Measurements from ENCODE around the gene NME4.
A peak's percentile ranks its signal among the peaks of the same experiment; 100 is the strongest.
"Not testable (repeated sequence)": the region's sequence is repeated elsewhere in the genome, so short reads cannot be mapped to it uniquely, and the experiment has no call there.

The NME4 gene

DNA sequence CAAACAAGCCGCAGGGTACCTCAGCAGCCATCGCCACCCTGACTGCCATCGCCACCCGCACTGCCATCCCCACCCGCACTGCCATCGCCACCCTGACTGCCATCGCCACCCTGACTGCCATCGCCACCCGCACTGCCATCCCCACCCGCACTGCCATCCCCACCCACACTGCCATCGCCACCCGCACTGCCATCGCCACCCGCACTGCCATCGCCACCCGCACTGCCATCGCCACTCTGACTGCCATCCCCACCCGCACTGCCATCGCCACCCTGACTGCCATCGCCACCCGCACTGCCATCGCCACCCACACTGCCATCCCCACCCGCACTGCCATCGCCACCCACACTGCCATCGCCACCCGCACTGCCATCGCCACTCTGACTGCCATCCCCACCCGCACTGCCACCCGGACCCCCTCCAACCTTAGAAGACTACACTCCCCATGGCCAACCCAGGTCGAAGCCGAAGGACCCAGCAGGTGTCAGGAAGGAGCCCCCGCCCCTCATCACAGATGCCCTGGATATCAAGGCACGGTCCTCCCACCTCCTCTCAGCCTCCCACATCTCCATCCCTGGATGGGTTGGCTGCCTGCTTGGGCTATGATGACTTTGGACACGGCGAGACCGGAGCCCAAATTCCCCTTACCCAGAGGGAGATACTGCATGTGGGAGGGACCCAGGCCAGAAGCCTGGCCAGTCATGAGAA is 18.7 kb upstream of the NME4 start:
- DNase-seq, result not testable (repeated sequence)

DNA sequence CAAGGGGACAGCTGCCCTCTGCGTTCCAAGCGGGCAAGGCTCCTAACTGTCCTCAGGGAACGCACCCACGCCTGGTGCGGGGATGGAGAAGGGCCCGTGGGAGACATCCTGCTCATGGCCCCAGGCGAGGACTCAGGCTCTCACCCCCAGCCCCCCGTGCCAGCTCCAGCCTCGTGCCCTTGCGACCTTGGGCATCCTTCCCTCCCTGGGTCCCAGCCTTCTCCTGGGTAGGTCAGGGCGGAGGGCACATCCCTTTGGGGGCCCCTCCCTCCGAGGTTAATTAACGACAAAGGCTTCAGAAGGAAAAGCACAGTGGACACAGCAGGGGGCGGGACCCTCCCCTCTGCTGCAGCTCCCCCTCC is 18.2 kb upstream of the NME4 start:
- DNase-seq, result no peak

DNA sequence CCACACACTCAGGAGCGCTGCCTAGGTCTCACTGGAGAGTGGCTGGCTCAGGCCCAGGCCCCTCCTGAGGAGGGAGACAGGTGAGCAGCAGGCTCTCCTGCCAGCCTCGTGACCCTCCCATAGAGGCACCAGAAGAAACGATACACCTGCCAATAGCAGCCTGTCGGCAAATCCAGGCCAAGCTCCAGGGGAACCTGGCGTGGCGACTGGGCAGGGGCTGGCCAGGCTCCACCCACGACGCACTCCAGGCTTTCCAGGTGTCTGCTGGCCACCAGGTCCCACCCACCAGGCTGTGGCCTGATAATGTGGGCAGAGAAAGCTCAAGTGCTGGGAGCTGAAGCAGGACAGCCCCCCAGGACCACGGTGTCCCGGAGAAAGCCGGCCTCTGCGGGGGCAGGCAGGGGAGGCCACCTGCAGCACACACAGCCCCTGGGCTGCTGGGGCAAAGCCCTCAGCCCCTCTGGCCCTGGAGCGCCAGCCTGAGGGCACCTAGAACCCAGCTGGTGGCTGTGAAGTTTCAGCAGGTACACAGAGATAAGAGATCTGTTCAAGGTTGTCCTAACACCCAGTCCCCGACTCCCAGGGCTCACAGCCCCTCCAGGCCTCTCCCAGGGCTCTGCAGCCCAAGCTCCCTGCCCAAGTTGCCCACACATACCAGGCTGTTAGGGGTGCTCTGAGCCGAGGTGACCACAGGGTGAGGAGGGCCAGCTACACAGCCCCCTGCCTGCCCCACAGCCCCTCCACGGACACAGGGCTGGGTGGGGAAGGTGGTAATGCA is 17.6 kb upstream of the NME4 start:
- no peak for DNase-seq

DNA sequence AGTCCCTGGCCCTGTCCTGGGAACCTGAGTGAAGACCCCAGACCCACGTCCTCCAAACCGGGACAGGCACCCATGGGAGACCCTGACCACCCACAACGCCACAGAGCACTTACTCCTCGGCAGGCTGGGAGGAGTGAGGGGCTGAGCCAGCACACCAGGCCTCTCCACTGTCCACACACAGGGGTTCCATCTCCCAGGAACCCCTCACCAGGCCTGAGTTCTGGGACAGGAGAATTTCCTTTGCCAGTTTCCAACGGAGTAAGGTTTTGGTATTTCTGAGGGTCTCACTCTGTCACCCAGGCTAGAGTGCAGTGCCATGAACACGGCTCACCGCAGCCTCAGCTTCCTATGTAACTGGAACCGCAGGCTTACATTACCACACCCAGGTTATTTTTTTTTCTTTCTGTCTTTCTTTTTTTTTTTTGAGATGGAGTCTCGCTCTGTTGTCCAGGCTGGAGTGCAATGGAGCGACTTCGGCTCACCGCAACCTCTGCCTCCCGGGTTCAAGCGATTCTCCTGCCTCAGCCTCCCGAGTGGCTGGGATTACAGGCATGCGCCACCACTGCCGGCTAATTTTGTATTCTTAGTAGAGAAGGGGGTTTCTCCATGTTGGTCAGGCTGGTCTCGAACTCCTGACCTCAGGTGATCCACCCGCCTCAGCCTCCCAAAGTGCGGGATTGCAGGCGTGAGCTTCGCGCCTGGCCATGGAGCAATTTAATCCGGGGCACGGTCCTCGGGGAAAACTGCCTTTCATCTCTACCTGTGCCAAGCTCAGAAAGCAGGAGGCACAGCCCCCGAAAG is 16.8 kb upstream of the NME4 start:
- DNase-seq, result no peak

DNA sequence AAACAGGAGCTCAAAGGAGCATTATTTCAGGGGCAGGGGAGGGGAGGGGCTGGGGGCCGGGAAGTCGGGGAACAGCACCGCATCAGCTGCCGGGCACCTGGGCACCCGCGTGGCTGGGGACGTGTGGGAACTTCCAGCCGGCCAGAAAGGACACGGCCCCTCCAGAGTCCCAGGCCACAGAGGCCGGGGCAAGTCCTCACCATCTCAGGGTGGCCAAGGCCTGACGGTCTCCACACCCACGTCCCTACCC is 16.3 kb upstream of the NME4 start:
- no peak for DNase-seq

DNA sequence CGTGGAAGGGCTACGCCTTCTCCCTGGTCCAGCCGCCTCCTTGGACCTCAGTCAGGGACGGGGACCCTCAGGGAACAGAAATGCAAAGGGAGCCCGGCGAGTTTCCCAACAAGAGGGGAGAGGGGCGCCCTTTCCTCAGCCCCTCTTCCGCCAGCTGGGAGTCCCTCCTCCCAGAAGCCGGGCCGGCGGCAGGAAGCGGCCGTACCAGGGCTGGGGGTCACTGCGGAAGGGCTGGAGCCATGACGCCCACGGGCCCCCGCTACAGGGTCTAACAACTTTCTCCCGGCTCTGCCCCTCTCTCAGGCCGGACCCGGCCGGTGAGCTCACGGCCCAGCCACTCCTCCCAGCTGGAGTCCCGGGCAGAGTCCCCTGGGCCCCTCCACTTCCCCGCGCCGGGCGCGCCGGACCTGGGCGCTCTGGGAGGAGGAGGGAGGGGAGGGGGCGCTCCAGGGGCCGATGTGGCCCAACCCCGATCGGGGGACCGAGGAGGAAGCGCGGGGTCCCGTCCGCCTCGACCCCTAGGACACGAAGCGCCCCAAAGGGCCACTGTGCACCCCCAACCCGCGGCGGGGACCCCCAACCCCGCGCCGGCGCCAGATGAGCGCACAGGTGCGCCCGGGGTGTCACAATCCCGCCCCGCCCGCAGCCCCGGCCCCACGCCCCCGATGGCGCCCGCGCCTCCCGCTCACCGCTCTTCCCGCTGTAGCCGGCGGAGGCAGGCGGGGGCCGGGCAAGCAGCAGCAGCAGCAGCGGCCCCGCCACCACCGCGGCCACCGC is 15.8 kb upstream of the NME4 start:
- no peak for DNase-seq

DNA sequence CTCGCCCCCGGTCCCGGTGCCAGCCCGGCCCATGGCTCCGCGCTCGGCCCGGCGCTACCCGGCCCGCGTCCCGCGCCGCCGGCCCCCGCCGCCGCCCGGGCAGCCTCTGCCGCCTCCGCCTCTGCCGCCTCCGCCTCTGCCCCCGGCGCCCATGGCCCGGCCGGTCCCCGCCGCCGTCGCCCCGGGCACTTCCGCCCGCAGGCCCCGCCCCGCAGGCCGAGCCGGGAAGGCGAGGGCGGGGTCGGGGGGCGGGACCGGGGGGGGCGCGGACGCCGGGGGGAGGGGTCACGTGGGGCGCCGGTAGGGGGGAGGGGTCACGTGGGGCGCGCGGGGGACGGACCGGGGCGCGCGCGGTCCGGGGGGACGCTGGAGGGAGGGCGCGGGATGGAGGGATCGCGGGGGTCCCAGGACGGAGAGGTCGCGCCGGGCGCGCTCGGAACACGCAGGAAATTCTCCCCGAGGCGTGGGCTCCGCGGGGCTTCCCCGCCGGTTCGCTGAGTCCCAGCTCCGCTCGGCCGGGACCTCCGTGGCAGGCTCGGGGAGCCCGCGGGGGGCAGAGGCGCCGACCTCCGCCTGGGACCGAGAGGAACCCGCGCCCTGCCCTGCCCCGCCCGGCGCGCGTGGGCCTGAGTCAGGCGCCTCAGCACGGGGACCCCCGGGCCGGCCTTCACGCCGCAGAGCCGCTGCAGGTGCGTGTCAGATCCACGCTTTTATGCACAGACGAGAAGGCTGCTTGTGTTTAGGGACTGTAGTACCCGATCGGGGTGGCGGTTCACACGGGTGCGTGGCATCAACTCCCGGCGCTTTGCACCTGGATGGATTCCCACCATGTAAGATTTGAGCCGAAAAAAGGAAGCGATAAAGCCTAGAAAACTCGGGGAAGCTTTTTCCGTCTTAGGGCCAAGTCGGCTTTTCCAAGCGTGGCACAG is 14.9 kb upstream of the NME4 start, which contains the start of gene PGAP6:
TSS of gene PGAP6 (minus strand) at position 190 of the 929 bp plus-strand sequence. CDS start at position 33, 157 bp downstream.
- peak; percentile 58 for DNase-seq

DNA sequence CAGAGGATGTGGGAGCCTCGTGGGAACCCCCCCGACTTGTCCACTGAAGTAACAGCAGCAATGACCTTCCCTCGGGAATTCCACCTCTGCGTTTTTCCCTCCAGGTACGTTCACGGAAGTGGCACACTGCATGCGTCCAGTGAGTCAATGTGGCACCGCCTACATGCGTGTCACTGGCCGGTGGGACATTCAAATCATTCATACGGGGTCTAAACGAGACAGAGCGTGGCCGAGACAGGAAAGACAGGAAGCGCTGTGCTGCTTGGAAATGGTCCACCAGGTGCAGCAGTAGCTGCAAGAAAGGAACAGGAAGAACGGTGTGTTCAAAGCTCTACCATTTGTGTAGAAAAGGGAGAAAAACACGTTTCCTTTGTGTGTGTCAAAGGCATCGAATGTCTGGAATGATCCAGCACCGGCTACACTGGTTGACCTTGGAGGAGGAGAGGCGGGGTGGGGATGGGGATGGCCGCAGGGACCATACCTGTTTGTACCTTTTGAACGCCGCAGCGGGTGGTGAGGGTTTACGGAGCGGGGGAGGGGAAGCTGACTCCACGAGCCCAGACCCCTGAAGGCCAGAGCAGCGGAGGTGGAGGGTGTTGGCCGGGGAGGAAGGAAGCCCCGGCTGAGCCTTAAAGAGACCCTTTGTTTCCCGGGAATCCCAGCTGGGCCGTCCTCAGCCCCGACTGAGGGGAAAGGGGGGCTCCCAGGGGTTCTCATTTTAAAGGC is 13.5 kb upstream of the NME4 start:
- DNase-seq, result peak; percentile 30

DNA sequence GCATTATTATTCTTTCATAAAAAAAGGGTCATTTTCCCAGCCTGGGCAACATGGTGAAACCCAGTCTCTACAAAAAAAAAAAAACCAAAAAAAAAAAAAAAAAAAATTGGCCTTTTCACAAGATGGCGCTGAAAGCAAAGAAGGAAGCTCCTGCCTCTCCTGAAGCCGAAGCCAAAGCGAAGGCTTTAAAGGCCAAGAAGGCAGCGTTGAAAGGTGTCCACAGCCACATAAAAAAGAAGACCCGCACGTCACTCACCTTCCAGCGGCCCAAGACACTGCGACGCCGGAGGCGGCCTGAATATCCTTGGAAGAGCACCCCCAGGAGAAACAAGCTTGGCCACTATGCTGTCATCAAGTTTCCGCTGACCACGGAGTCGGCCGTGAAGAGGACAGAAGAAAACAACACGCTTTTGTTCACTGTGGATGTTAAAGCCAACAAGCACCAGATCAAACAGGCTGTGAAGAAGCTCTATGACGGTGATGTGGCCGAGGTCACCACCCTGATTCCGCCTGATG is 10.3 kb upstream of the NME4 start:
- DNase-seq, result no peak

DNA sequence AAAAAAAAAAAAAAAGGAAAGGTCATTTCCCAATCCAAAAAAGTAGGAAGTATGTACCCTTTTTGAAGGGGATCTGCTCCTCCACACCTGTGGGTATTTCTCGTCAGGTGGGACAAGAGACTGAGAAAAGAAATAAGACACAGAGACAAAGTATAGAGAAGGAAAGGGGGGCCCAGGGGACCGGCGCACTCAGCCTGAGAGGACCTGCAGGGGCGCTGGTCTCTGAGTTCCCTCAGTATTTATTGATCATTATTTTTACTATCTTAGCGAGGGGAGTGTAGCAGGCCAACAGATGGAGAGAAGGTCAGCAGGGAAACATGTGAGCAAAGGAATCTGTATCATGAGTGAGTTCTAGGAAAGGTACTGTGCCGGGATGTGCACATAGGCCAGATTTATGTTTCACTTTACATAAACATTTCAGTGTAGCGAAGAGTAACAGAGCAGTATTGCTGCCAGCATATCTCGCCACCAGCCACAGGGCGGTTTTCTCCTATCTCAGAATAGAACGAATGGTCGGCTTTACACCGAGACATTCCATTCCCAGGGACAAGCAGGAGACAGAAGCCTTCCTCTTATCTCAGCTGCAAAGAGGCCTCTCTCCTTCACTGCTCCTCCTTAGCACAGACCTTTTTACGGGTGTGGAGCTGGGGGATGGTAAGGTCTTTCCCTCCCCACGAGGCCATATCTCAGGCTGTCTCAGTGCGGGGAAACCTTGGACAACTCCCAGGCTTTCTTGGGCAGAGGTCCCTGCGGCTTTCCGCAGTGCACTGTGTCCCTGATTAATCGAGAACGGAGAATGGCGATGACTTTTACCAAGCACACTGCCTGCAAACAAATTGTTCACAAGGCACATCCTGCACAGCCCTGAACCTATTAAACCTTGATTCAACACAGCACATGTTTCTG is 9.0 kb upstream of the NME4 start:
- not testable (repeated sequence) for DNase-seq

DNA sequence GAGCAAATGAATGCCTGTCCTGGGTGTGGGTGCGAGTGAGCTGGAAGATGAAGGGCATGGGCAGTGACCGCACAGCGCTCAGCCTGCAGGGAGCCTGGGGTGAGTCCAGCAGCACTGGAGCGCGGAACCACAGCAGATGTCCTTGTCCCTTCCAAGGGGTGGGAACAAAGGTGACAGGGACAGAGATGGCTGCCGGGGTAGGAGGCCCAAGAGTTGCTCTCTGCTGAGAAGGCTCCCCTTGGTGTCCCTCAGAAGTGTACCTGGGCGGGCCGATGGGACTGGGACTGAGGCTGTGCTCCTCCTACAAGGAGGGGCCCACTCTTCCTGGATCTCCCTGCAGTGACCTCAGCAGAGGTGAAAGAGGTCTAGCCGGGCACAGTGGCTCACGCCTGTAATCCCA is 7.6 kb upstream of the NME4 start:
- DNase-seq, result no peak

DNA sequence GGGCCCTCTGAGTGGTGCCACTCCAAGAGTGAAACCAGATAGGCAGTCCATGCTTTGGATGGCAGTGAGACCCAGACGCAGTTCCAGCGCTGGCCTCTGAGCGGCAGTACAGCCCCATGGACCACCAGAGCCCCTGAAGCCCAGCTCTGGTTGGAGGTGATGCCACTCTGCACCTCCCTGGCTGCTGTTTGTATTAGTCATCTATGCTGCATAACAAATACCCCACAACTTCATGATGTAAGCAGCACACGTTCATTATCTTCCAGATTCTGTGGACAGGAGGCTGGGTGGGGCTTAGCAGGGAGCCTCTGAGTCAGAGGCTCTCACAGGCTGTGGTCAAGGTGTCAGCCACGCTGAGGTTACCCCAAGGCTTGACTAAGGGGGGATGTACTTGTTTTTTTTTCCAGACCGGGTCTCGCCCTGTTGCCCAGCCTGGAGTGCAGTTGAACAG is 5.1 kb upstream of the NME4 start:
- DNase-seq, result peak; percentile 53

DNA sequence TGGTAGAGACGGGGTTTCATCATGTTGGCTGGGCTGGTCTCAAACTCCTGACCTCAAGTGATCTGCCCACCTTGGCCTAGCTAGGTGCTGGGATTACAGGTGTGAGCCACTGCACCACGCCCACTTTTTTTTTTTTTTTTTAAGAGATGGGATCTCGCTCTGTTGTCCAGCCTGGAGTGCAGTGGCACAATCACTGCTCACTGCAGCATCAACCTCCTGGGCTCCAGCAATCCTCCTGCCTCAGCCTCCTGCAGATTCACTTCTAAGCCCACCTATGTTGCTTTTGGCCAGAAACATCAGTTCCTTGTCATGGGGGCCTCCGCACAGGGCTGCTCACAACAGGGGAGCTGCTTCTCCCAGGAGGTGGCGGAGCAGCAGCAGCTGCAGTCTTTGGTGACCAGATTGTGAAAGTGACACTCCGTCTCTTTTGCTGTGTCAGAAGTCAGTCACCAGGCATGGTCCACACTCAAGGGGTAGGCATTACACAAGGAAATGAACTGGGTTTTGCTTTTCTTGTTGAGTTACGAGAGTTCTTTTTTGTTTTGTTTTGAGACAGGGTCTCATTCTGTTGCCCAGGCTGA is 4.5 kb upstream of the NME4 start:
- DNase-seq, result no peak

DNA sequence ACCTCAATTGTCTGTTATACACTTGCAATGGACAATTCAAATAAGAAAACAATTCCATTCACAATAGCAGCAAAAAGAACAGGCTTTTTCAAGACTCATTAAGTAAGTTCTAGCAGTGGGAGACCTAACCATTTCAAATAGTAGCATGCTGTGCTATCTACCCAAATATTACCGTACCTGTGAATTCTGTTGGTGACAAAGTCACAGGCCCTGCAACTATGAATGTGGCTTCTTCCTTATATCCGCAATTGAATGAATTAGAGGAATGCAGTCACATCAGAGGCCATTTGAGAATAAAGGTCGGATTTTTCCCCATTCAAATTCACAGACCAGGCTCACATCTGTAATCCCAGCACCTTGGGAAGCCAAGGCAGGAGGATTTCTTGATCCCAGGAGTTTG is 800 bp upstream of the NME4 start:
- no peak for DNase-seq

DNA sequence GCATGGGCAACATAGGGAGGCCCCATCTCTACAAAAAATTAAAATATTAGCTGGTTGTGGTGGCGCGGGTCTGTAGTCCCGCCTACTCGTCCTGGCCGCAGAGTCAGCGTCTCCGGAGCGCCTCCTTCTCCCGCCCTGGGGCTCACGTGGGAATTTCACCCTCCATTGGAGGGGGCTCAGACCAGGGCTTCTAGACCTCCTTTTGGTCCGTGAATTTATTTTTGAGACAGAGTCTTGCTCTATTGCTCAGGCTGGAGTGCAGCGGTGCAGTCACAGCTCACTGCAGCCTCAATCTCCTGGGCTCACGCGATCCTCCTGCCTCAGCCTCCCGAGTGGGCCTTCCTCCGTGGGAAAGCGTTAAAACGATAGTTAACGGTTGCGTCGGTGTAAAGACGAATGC is 394 bp upstream of the NME4 start:
- no peak for DNase-seq

DNA sequence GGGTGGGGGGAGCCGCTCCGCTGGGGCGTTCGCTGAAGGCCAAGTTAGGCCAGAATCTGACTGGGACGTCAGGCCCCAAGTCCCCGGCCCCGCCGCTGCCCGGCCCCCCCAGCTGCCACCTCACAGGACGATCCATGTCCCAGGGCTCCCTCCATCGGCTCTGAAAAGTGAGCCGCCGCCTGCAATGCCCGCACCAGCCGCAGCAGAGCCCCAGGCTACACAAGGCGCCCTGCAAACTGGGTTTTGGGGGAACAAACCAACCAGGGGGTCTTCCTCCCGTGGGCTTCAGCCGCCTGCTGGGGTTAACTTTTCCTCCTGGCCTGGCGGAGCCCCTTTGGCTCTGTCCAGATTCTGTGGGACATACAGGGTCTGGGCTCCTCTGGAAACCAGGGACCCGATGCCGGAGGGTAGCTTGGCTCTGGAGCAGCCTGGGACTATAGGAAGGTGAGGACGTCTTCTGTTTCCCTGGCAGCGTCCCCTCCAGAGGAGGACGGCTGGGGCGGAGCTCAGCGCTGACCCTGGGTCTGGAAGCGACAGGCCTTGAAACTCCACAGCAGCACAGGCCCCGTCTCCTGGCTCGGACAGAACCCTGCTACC is 835 bp downstream of the NME4 start:
- DNase-seq, result no peak

DNA sequence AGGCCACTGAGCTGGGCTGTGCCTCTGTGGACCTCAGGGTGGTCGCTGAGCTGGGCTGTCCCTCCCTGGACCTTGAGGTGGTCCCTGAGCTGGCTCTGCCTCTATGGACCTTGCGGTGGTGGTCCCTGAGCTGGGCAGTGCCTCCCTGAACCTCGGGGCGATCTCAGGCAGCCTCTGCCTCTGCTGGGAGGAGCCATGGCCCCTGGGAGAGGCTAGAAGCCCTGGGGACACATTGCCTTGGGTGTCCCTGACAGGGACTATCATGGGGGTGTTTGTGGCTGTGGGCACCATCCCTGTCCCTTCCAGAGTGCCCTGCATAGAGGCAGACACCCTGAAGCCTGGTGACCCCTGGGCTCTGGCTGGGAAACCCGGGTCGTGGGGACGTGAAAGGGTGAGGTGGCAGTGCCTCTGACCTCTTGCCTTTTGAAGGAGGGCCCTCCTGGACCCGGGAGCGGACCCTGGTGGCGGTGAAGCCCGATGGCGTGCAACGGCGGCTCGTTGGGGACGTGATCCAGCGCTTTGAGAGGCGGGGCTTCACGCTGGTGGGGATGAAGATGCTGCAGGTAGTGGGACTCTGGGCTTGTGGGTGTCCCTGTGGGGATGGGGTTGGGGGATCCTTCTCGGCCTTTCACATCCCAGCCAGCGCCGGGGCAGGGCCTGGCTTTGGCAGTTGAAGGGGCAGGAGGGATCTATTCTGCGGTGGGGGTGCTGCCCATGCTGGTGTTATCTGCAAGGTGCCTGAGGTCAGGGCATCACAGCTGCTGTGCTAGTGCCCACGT is 1.8 kb downstream of the NME4 start:
- DNase-seq, result no peak

DNA sequence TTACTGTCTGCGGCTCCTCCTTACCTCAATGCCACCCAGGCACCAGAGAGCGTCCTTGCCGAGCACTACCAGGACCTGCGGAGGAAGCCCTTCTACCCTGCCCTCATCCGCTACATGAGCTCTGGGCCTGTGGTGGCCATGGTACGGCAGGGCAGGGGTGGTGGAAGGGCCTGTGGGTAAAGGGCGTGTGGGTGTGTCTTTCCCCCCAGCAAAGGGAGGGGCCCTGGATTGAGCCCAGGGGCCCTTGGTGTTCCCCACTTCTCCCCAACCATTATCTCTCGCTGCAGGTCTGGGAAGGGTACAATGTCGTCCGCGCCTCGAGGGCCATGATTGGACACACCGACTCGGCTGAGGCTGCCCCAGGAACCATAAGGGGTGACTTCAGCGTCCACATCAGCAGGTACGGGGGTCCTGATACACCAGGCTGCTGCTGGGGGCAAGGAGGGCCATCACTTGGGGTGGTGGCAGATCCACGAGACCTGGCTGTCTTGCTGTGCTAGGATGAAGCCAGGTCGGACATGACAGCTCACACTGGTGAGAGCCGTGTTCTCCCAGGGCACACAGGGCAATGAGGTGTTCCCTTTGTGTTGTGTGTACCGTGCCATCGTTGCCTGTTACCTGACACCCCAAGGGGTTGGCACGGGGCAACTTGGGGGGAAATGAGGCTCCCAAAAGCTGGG is 2.5 kb downstream of the NME4 start:
- DNase-seq, result no peak

All from activated effector memory CD4-positive, alpha-beta T cell treated with Interleukin-2 at 50 U/mL for 16 hours (primary cell).